Effector CD4-positive, alpha-beta T cell (primary cell): Measurements from ENCODE around the gene KLHL29.

Experiments used
- DNase-seq: peaks from one replicate; pipeline ENCODE4 v3.0.0-alpha.2; 2020

Gene KLHL29

GRCh38 chr2:23478933-23479683 lies 94.1 kb downstream of the KLHL29 start:
- DNase-seq = no peak

- DNase-seq = no peak
These were observed 96.2 kb downstream of the KLHL29 start for GRCh38 chr2:23480957-23481797.

GRCh38 chr2:23482188-23482587 lies 97.2 kb downstream of the KLHL29 start:
- DNase-seq = no peak

- DNase-seq = no peak
These were observed 97.6 kb downstream of the KLHL29 start for GRCh38 chr2:23482607-23483006.

- no peak for DNase-seq
These were observed 98.8 kb downstream of the KLHL29 start for GRCh38 chr2:23483791-23484190.

GRCh38 chr2:23484275-23484674 lies 99.3 kb downstream of the KLHL29 start:
- DNase-seq = no peak

GRCh38 chr2:23484767-23485166 lies 99.8 kb downstream of the KLHL29 start:
- DNase-seq = no peak

- DNase-seq = no peak
These were observed 100.3 kb downstream of the KLHL29 start for GRCh38 chr2:23485261-23485660.

- no peak for DNase-seq
These were observed 101.1 kb downstream of the KLHL29 start for GRCh38 chr2:23485841-23486683.

GRCh38 chr2:23486684-23487075 lies 101.7 kb downstream of the KLHL29 start:
- DNase-seq = no peak

- DNase-seq = no peak
These were observed 102.9 kb downstream of the KLHL29 start for GRCh38 chr2:23487735-23488492.

- no peak for DNase-seq
These were observed 103.6 kb downstream of the KLHL29 start for GRCh38 chr2:23488584-23488983.

- no peak for DNase-seq
These were observed 104.7 kb downstream of the KLHL29 start for GRCh38 chr2:23489471-23490322.

- no peak for DNase-seq
These were observed 106.8 kb downstream of the KLHL29 start for GRCh38 chr2:23491591-23492336.

GRCh38 chr2:23492337-23492675 lies 107.3 kb downstream of the KLHL29 start:
- no peak for DNase-seq

- DNase-seq = no peak
These were observed 107.9 kb downstream of the KLHL29 start for GRCh38 chr2:23492921-23493320.

- no peak for DNase-seq
These were observed 108.9 kb downstream of the KLHL29 start for GRCh38 chr2:23493846-23494245.

GRCh38 chr2:23494286-23494685 lies 109.3 kb downstream of the KLHL29 start:
- DNase-seq = no peak

GRCh38 chr2:23495661-23496114 lies 110.7 kb downstream of the KLHL29 start:
- no peak for DNase-seq

- no peak for DNase-seq
These were observed 111.5 kb downstream of the KLHL29 start for GRCh38 chr2:23496456-23496855.

GRCh38 chr2:23497063-23497462 lies 112.1 kb downstream of the KLHL29 start:
- no peak for DNase-seq
